ENCODE results near the gene LKAAEAR1. TPM values are rescaled to one million over a fixed set of nuclear protein-coding genes. Genes with fewer than 3 reads are reported as not detected.

Gene LKAAEAR1
- total RNA-seq, 1 donor from 2014 or later, result 0.31 TPM

GRCh38 chr20:64035933-64036345 is 48.3 kb downstream of the LKAAEAR1 start, which contains the start of gene C20orf204:
Gene C20orf204, plus strand, starts transcription at chr20:64036182. Its CDS starts 142 bp downstream, at chr20:64036324.
- Mint-ChIP-seq H3K9me3 (no peaks in the 10 kb centered on the region), H3K4me3 (no peak within 1 kb of the TSS), H3K27me3 (peaks cover 8% of the 10 kb centered on the region), H3K27ac (peak within 1 kb of the TSS; percentile 30), H3K36me3 (ENCODE audit: low read depth) (peaks cover 36% of the 10 kb centered on the region), H3K4me1 (peaks cover 12% of the 10 kb centered on the region)
- DNase-seq (no peak), ATAC-seq (ENCODE audit: low read depth) (no peak)
- TF ChIP-seq CTCF (IDR thresholded peaks at IDR 0.05), result no peak
- intact Hi-C loops (cut with micrococcal nuclease), result loop anchor here (5.0 kb wide), 2 partner anchors 66 to 499 kb away; partner anchors contain the start of gene PTK6
- ChIA-PET CTCF (interaction anchor here (1.1 kb wide), 1 partner anchor 48 kb away, joined by 3 read pairs; the partner anchor contains the start of gene LKAAEAR1), POLR2A (no interaction called here)

GRCh38 chr20:64035066-64035932 is 48.9 kb downstream of the LKAAEAR1 start:
- no peak for ATAC-seq (ENCODE audit: low read depth)
- H3K4me3 Mint-ChIP-seq, result no peak overlapping the region
- H3K27ac Mint-ChIP-seq, result peak overlapping the region; percentile 30
- H3K9me3 Mint-ChIP-seq, result no peaks in the 10 kb centered on the region
- peaks cover 12% of the 10 kb centered on the region for H3K4me1 Mint-ChIP-seq
- H3K27me3 Mint-ChIP-seq, result peaks cover 8% of the 10 kb centered on the region
- no peak for DNase-seq
- CTCF ChIA-PET, result interaction anchor here (1.1 kb wide), 1 partner anchor 49 kb away, joined by 3 read pairs; the partner anchor contains the start of gene LKAAEAR1
- H3K36me3 Mint-ChIP-seq (ENCODE audit: low read depth), result peaks cover 42% of the 10 kb centered on the region
- intact Hi-C loops (cut with micrococcal nuclease), result loop anchor here (5.0 kb wide), 2 partner anchors 67 to 498 kb away; partner anchors contain the start of gene PTK6
- POLR2A ChIA-PET, result no interaction called here
- TF ChIP-seq CTCF (IDR thresholded peaks at IDR 0.05), result no peak

GRCh38 chr20:64033981-64034493 is 50.2 kb downstream of the LKAAEAR1 start:
- CTCF ChIA-PET, result no interaction called here
- H3K27me3 Mint-ChIP-seq, result peaks cover 3% of the 10 kb centered on the region
- H3K36me3 Mint-ChIP-seq (ENCODE audit: low read depth), result peaks cover 55% of the 10 kb centered on the region
- H3K27ac Mint-ChIP-seq, result no peak overlapping the region
- no peaks in the 10 kb centered on the region for H3K9me3 Mint-ChIP-seq
- POLR2A ChIA-PET, result no interaction called here
- no peak overlapping the region for H3K4me3 Mint-ChIP-seq
- ATAC-seq (ENCODE audit: low read depth) (no peak), DNase-seq (no peak)
- intact Hi-C loops (cut with micrococcal nuclease), result no loop called here
- TF ChIP-seq CTCF (IDR thresholded peaks at IDR 0.05), result no peak
- H3K4me1 Mint-ChIP-seq, result peaks cover 6% of the 10 kb centered on the region

Other genes starting within 250 kb of the LKAAEAR1 start
- gene ABHD16B, start 222.9 kb downstream of the LKAAEAR1 start, total RNA-seq, result not detected in 2 replicates
- 36.7 and 38.8 TPM in 2 replicates for gene TPD52L2, start 219.1 kb downstream of the LKAAEAR1 start, total RNA-seq
- 27.5 and 28.6 TPM in 2 replicates for gene DNAJC5, start 189.3 kb downstream of the LKAAEAR1 start, total RNA-seq
- gene UCKL1, start 128.0 kb downstream of the LKAAEAR1 start, total RNA-seq, result 43.6 and 49.7 TPM in 2 replicates
- 10.2 and 12.0 TPM in 2 replicates for gene ZNF512B, start 114.5 kb downstream of the LKAAEAR1 start, total RNA-seq
- gene SAMD10, start 104.8 kb downstream of the LKAAEAR1 start, total RNA-seq, result 6.8 and 9.0 TPM in 2 replicates
- 75.7 and 75.8 TPM in 2 replicates for gene PRPF6, start 103.3 kb downstream of the LKAAEAR1 start, total RNA-seq
- gene C20orf204, start 48.2 kb downstream of the LKAAEAR1 start, total RNA-seq, result 1.6 and 2.2 TPM in 2 replicates
- not detected in 2 replicates for gene SOX18, start 34.8 kb downstream of the LKAAEAR1 start, total RNA-seq
- gene TCEA2, start 21.2 kb downstream of the LKAAEAR1 start, total RNA-seq, result 20.3 and 20.7 TPM in 2 replicates
- gene RGS19, start 4.9 kb downstream of the LKAAEAR1 start, total RNA-seq, result 45.0 and 53.4 TPM in 2 replicates
- gene OPRL1, start 4.3 kb downstream of the LKAAEAR1 start, total RNA-seq, result 1.3 and 1.4 TPM in 2 replicates
- not detected in 2 replicates for gene NPBWR2, start 23.2 kb upstream of the LKAAEAR1 start, total RNA-seq
- 1.2 and 3.3 TPM in 2 replicates for gene MYT1, start 80.1 kb upstream of the LKAAEAR1 start, total RNA-seq
- gene PCMTD2, start 171.3 kb upstream of the LKAAEAR1 start, total RNA-seq, result 46.7 and 53.4 TPM in 2 replicates